ENCODE measurements around the gene ZNF273.
"Not testable (repeated sequence)": the region's sequence is repeated elsewhere in the genome, so short reads cannot be mapped to it uniquely, and the experiment has no call there.

Gene ZNF273

GRCh38 chr7:64890273-64890672, 12.8 kb upstream of the ZNF273 start:
- DNase-seq (ENCODE audit: low read depth) = not testable (repeated sequence)

DNA sequence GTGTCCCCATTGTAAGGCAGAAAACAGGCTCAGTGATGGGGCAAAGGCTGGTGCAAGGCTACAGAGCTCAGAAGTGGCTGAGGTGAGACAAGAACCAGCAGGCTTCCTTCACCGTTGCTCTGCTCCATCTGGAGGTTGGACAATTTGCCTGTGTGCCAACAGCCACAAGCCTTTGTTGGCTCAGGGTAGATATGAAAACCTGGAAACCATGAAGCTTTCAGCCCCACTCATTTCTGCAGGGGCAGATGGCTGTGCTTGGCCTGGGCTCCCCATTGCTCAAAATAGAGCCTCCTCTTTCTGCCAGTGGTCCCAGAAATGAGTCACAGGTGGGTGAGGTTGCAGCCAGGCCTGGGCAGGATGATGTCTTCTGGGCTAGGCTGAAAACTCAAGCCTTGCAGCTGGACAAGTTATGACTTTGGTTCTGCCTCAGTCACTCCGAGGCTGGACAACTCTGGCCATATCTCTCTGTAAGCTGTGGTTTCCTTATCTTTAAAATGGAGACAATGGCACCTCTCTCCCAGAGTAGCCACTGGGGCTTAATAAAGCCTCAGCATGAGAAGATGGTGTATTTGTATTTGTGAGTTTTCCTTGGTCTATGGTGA, 12.2 kb upstream of the ZNF273 start:
- DNase-seq (ENCODE audit: low read depth) = no peak

GRCh38 chr7:64891363-64892081, 11.6 kb upstream of the ZNF273 start:
- DNase-seq (ENCODE audit: low read depth) = not testable (repeated sequence)

DNA sequence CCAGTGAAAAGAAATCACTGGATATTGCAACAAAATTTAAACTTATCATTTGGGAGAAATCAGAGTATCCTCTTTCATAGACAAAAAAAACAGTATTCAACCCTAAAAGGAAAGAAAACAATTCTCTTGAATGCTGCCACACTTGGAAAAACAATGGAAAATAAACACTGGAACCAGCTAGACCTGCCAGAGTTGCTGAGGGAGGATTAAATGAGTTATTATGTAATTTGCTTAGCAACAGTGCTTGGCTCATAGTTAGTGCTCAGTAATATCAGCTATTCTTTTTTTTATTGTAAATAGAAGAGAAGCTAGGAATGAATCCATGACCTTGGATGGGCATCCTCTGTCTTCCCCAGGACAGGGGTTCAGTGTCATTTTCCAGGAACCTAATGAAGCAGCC, 11.0 kb upstream of the ZNF273 start:
- DNase-seq (ENCODE audit: low read depth) = no peak

DNA sequence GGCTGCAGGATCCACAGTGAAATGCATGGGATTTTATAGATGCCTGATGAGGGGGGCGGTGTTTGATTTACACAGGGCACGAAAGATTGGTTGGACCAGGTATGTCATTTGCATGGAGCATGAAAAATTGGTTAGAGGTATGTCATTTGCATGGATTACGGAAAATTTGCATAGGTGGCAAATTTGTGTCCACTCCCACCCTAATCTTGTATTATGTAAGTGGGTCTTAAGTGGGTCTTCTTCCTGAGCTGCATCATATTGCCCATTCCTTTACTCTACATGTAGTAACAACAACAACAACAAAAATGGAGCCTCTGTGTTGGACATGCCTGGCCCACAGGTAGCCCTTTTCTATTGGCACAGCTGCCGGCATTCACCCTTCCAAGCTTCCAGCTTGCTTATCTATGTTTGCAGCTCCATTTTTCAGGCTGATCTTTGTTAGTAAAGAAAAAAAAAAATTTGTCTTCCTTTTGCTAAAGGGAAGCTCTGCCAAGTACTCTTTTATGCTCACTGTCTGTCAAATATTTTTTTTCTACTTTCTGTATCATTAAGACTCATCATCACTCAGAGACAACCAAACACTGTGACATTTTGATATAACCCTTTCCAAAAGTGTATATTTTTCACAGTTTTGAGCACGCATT, 10.3 kb upstream of the ZNF273 start:
- DNase-seq (ENCODE audit: low read depth) = no peak

DNA sequence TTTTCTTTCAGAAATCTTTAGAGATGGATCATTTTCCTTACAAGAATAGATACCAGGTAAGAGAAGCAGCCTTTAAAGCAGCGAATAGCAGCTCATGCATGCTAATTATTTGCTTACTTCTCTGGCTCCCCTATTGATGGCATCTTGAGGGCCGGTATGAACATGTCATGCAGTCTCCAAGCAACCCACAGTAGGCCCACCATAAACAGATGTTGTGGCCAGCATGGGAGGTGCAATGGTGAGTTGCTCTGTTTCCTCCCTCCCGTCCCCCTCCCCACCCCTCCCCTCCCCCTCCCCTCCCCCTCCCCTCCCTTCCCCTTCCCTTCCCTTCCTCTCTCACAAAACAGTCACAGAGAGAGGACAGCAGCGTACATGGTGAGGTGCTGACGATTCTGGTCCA, 9.7 kb upstream of the ZNF273 start:
- no peak for DNase-seq (ENCODE audit: low read depth)

DNA sequence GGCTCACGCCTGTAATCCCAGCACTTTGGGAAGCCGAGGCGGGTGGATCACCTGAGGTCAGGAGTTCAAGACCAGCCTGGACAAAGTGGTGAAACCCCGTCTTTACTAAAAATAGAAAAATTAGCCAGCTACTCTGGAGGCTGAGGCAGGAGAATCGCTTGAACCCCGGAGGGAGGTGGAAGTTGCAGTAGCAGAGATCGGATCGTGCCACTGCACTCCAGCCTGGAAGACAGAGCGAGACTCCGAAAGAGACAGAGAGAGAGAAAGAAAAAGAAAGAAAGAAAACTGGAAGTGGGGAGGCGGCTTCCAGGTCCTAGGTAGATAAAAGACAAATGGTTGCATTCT, 640 bp upstream of the ZNF273 start:
- not testable (repeated sequence) for DNase-seq (ENCODE audit: low read depth)

DNA sequence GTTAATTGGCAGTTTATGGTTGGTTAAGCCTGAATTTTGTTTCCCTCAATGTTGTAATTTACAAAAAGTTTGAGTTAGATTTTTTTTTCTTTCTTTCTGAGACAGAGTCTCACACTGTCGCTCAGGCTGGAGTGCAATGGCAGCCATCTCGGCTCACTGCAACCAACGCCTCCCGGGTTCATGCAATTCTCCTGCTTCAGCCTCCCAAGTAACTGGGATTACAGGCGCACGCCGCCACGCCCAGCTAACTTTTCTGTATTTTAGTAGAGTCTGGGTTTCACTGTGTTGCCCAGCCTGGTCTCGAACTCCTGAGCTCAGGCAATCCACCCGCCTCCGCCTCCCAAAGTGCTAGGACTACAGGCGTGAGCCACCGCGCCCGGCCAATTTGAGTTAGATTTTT, 935 bp downstream of the ZNF273 start:
- no peak for DNase-seq (ENCODE audit: low read depth)

DNA sequence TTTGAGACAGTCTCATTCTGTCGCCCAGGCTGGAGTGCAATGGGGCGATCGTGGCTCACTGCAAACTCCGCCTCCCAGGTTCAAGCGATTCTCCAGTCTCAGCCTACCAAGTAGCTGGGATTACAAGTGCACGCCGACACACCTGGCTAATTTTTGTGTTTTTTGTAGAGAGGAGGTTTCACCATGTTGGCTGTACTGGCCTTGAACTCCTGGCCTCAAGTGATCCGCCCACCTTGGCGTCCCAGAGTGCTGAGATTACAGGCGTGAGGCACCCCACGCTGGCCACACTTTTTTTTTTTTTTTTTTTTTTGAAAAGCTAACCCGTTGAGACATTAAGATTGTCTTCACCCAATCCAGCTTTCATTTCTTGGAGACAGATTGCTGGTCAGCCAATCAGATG, 2.1 kb downstream of the ZNF273 start:
- DNase-seq (ENCODE audit: low read depth) = no peak

GRCh38 chr7:64905547-64905946, 2.5 kb downstream of the ZNF273 start:
- no peak for DNase-seq (ENCODE audit: low read depth)

DNA sequence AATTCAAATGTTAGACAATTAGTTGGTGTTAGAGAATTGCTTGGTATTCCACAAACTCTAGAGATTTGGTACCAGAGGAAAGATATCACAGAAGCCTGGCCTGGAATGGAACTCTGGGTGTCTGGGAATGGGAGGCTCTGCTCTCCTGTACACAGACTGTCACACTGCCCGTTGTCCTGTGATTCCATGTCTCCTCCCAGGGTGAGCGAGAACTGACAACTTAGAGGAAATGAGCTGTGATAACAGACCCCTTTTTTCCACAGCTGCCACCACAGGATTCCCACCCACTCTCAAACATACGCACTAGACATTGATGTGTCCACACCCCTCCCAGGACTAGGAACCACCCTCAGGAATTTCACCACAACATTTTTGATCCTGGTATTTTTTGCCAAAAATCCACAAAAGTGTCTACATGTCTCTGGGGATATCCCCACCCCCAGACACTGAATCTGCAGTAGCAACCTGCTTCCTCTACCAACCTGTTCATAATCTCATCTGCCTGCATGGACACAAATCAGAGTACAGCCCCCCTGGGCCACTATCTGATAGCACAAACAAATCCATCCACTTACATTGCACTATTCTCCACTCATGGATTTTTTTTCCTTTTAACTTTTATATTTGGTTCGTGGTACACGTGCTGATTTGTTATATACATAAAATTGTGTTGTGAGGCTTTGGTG, 4.7 kb downstream of the ZNF273 start:
- no peak for DNase-seq (ENCODE audit: low read depth)

DNA sequence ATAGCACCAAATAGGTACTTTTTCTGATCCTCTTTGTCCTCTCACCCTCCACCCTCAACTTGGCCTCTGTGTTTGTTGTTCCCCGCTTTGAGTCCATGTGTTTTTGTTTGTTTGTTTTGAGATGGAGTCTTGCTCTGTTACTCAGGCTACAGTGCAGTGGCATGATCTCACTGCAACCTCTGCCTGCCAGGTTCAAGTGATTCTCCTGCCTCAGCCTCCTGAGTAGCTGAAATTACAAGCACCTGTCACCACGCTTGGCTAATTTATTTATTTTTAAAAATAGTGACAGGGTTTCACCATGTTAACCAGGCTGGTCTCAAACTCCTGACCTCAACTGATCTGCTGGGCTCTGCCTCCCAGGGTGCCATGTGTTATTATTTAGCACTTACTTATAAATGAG, 5.3 kb downstream of the ZNF273 start:
- no peak for DNase-seq (ENCODE audit: low read depth)

DNA sequence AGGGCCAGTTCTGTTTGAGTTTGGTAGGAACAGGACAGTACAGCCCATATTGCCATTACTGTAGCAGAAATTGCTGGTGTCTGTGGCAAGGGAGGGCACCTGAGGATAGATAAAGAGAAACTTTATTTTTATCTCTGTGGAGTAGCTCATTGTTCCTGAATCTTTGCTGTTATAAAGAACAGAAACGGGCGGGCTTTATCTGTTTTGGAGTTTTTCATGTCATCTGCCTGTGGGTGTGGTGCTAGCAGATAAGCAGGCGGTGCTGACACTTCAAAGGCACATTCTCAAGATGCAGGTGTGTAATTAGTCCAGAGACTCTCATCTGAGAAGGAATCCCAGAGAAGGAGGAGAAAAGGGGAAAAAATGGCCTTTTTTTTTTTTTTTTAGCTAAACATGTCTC, 11.5 kb downstream of the ZNF273 start:
- no peak for DNase-seq (ENCODE audit: low read depth)

GRCh38 chr7:64915301-64915700, 12.2 kb downstream of the ZNF273 start:
- DNase-seq (ENCODE audit: low read depth) = not testable (repeated sequence)

DNA sequence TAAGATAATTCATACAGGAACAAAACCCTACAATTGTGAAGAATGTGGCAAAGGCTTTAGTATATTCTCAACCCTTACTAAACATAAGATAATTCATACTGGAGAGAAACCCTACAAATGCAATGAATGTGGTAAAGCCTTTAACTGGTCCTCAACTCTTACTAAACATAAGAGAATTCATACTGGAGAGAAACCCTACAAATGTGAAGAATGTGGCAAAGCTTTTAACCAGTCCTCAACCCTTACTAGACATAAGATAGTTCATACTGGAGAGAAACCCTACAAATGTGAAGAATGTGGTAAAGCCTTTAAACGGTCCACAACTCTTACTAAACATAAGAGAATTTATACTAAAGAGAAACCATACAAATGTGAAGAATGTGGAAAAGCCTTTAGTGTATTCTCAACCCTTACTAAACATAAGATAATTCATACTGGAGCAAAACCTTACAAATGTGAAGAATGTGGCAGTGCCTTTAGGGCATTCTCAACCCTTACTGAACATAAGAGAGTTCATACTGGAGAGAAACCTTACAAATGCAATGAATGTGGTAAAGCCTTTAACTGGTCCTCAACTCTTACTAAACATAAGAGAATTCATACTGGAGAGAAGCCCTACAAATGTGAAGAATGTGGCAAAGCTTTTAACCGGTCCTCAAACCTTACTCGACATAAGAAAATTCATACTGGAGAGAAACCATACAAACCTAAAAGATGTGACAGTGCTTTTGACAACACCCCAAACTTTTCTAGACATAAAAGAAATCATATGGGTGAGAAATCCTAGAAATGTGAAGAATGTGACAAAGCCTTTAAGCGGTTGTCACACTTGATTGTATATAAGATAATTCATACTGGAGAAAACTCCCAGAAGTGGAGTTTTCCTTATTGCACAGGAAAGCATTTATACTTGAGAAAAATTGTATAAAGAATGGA, 25.4 kb downstream of the ZNF273 start:
- DNase-seq (ENCODE audit: low read depth) = not testable (repeated sequence)

DNA sequence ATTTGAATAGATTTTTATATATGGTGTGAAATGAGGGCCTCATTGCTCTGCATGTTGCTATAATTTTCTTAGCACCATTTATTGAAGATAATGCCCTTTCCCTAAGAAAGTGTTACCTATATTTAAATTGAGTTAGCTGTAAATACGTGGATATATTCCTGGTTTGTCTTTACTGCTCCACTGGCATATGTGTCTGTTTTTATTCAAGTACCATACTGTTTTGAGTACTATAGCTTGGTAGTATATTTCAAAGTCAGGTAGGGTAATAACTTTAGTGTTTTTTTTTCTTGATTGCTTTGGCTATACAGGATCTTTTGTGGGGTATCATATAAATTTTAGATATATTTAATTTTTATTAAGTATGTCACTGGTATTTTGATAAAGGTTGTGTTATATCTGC, 31.4 kb downstream of the ZNF273 start:
- DNase-seq (ENCODE audit: low read depth) = no peak

DNA sequence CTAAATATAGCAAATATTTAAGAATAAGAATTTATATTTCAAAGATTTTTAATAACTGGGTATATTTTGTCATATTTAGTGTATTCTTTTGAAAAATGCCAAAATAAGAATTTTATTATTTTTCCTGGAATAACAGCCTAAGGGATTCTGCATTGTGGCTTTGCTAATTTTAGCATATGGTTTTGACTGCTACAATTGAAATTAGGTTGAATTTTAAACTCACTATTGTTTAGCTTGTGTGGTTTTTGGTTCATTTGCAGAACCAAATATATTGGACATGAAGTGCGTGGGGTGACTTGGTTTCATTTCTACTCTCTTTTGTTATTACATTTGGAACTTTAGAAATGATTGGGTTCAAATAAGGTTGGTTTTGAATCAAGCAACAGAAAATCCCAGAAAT, 35.5 kb downstream of the ZNF273 start:
- no peak for DNase-seq (ENCODE audit: low read depth)

DNA sequence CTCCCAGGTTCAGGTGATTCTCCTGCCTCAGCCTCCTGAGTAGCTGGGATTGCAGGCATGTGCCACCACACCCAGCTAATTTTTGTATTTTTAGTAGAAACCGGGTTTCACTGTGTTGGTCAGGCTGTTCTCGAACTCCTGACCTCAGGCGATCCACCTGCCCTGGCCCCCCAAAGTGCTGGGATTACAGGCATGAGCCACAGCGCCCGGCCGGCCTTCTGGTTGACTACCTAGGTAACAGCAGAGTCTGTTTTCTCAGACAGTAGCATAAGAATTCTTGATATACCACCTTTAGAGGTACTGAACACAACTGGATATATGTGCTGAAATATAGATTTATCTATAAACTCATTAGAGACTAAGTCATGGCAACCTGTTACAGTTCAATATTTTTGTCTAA, 36.9 kb downstream of the ZNF273 start:
- not testable (repeated sequence) for DNase-seq (ENCODE audit: low read depth)

- DNase-seq (ENCODE audit: low read depth) = not testable (repeated sequence)
Observed at GRCh38 chr7:64944667-64945502, 41.8 kb downstream of the ZNF273 start.

DNA sequence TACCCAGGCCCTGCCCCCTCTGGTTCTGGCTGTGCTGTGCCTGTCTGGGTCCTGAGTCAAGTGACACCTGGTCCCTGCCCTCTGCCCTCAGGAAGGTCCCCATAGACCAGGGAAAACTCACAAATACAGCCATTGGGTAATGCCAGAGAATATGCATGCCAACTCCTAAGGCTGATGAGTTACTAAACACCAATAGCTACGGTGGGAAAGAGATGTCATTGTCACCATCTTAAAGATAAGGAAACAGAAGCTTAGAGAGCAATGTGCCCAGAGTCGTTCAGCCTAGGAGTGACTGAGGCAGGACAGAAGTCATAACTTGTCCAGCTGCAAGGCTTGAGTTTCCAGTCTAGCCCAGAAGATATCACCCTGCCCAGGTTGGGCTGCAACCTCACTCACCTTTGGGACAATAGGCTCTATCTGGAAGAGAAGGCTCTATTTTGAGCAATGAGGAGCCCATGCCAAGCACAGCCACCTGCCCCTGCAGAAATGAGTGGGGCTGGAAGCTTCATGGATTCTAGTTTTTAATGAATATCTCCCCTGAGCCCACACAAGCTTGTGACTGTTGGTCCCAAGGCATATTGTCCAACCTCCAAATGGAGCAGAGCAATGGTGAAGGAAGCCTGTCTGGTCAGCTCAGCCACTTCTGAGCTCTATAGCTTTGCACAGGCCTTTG, 42.6 kb downstream of the ZNF273 start:
- no peak for DNase-seq (ENCODE audit: low read depth)
